GM18909 (cell line): ENCODE measurements around the gene HYAL2.

Source experiments
- ATAC-seq: cut with Tn5 transposase; IDR thresholded peaks from one replicate; pipeline ENCODE4 v1.9.1; 2021; ENCODE audit warnings: mild to moderate bottlenecking; ENCODE audit not compliant: unreplicated experiment, poor library complexity

HYAL2 gene

DNA sequence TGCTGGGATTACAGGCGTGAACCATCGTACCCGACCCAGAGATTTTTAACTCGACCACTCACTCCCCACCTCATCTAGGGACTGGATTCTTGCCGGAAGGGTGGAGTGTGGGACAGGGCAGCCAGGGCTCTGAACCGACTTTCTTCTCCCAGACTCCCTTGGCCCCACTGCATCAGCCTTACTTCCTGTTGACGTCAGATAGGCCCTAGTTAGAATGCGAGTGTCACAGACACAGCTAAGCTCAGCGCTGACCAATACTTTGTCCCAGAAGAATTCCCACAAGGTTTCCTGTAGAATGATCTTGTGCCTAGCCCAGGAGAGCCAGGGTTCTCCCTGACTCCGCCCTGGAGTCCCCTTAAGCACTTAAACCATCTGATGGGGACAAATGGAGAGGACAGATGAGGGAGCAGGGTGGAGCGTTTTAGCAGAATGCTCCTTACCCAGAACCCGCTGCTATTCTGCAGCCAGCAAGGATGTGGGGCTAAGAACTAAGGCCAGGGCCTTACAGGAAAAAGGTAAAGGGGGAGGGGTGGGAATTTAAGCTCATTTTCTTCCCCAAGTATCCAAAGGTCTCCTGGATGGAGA, 11.3 kb upstream of the HYAL2 start:
- no peak for ATAC-seq

DNA sequence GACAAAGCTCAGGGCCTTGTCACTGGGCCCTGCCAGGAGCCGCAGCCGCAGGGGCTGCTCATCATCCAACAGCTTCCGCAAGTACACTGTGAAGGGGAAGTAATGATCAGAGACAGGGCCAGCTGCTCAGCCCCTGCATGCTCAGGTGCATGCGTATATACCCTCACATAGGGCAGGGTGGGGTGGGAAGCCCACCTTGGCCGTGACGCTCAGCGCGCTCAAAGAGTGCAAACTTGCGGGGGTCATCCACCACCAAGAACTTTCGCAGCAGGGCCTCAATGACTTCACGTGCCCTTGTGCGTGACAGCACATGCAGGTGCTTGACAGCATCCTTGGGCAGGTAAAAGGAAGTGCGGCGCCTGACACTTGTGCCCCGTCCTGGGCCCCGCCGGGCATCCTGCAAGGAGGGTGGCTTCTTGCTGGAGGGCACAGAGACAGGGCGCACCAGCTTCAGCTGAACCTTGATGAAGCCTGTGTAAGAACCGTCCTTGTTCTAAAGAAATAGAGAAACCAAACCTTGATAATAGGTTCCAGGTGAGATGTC, 8.9 kb upstream of the HYAL2 start:
- no peak for ATAC-seq

DNA sequence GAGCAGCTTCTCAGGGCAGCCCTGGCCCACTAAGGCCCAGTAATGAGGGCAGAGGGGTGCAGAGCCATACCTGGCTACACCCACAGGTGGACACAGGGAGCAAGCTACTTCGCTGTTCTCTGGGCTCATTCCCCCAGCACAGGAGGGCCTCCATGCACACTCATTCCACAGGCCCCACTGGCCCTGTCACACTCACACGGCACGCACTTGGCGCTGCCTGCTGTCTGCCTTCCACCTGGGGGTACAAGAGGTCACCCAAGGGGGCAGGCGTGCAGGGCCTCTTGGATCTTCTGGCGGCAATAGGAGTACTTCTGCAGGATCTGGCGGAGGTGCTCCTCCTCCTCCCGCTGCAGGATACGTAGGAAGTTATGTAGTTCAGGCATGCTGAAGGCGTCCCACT, 7.8 kb upstream of the HYAL2 start:
- ATAC-seq: no peak

DNA sequence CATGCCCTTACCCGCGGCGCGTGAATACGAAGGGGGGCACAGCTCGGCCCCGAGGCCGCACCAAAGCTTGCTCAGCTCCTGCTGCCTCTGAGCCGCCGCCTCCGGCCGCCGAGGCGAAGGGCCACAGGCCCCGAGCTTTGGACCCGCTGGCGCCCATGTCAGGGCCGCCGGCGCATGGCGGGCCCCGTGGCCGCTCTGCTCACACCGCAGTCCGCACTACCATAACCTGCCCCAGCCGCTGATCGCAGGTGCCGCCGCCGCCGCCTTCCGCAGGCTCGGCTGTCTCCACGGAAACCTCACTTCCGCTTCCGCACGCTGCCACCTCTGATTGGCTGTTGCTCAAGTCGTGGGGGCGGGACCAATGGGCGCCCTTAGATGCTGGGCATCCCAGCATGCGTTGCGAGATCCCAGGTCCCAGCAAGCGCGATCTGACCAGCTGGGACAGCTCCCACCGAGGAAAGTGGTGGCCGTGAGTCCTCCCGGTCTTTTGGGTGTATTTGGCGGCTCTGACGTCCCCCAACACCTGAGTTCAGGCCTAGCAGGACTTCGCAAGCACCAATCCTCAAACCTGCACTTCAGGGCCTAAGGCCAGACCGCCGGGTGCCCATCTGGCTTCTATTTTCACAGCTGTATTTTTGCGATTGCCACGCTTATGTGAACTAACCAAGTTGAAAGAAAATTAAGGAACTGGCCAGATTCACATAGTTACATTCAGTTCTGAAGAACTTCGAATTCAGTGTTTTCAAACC, 5.6 kb upstream of the HYAL2 start, which contains the start of gene TUSC2:
TUSC2 (minus strand) TSS at position 281 of the 749 bp plus-strand sequence; CDS start at position 157, 124 bp downstream.
- peak; percentile 85 for ATAC-seq

DNA sequence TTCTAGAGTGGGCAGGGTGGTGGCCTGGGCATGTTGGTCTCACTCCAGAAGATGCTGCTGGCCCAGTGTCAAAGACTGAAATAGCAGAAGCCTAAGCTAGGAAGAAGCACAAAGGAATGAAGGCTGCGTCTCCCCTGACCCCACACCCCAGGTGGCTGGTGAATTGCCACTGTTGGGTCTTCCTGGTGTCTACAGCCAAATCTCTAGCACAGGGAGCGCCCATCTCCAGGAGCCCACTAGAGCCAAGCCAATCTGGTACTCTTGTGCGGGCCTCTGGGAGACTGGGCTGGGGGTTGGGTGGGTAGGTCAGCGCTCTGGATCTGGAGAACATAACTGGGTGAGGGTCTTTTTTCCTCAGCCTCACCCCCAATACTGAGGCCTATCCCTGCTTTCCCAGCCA, 4.6 kb upstream of the HYAL2 start:
- no peak for ATAC-seq

DNA sequence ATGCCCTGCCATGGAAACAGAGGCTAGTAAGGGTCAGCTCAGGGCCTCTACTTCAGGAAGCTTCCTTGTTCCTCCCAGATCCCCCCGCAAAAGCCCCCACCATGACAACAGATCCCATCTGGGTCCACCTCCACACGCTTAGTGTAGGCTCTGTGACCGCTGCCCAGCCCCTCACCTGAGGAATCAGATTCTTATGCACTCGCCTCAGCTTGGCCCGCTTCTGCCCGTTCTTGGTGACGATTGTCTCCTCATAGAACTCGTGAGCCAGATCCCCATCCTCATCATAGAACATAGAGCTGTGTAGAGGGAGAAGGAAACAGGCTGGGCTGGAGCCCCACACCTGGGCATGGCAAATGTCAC, 3.6 kb upstream of the HYAL2 start:
- ATAC-seq: no peak

DNA sequence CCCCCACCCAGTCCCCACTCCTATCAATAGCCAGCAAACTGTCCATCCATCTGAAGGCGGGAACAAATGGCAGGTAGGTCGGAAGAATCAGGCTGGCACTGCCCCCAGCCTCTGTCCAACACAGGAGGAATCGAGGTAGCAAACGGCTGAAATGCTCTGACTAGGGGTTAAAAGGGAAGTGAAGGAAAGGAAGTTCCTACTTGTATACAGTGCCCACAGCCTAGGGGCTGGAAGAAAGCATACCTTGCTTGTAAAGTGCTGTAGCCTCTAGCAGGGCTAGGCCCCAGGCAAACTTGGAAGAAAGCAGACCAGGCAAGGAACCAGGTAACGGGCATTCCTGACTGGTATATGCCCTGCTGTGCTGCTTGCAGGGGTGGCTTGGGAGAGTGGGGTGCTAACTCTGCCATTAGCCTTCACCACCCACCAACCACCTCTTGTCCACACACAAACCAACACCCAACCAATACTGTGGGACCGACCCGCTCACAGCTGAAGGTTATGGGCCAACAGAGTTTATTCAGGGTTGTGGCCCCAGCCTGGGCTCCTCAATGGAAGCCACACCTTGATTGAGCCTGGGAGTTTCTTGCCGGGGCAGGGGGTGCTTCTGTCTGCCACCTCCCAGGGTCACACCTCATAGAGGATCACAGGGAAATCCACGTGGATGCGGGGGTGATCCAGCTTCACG, 3.1 kb upstream of the HYAL2 start:
- no peak for ATAC-seq

DNA sequence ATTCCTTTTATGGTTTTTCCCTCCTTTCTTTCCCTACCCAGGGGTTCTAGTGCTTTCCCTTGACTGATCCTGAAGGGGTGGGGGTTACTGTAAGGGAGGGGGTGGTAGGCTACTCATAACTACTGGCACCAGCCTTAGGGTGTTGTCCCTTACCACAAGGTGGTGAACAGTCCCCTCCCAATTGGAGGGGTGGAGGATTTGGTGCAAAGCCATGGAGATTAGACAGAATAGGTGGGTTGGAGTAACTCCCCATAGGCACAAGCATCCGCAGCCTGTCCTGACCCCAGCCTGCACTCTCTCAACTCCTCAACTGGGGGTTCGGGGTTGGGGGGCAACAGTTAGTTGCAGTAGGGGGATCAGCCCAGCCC, 2.6 kb upstream of the HYAL2 start:
- ATAC-seq: no peak

DNA sequence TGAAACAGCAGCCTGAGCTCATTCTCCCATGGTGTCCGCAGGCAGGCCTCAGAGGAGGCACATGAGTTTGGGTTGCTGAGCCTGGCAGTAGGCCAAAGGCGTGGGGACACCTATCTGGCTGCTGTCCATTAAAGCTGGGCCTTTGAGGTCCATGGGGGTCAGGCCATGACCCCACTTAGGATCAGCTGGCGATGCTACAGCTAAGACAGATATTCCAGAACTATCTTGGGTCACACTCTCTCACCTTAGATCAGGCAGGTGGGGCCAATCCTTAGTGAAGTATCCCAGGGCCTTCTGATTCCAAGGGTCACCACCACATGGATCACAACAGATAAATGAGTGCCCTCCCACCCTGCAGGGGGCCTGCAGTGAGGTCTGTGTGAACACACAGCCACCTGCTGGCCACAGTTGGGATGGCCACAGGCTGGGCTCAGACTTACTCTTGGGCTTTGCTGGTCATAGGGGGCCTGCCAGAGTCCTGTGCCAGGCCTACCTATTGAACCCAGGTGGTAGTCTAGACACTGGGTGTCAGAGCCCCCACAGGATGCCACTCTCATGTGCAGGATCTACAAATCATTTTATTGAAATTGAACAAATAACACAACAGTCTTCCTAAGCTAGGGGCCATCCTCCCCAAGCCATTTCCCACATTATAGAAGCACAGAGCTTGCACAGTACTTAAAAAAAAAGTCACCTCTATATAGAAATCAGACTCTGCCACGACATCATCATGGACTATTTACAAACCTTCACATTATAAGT, 2.0 kb upstream of the HYAL2 start:
- no peak for ATAC-seq

DNA sequence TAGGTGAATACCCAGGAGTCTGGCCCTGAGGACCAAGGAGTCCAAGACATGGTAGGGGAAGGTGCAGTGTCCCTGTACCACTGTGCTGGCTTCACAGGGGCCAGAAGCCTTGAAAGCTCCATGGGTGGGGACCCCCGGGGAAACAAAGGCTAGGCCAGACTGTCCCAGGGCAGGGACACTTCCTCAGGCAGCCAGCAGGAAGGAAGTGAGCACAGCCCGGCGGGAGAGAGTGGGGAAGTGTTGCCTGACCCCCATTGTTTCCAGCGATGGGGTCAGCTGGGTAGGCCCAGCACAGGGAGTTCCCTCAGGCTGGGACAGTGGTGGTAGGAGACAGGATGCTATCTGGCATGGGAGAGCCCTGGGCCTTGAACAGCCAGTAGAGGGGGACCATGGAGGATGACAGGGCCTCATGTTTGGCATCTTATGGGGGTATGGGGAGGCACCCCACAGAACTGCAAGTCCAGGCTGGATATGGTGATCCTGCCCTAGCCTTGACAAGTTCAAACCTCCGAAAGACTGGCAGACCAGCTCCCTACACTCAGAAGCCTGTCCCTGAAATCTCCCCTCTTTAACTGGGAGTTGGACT, 1.2 kb upstream of the HYAL2 start:
- ATAC-seq: no peak

DNA sequence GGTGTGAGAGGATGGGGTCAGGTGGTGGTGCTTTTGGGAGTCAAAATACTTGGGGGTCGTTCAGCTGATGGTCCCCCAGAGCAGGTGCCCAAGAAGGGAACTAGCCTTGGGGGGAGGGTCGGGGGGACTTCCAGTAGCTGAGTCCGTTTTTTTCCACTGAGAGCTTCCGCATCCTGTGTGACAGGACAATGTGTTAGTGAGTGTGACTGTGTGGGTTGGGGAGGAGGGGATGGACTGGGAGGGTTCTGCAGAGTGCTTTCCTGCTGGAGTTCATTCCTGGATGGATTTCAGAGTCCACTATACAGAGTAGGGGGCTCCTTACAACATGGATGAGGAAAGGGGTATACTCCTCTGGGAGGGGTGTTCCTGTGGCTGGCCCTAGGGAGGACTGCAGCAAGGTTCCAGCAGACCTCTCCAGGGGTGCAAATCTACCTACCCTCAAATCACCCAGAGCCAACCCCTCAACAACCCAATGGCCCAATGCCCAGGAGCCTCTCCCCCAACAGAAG, 601 bp upstream of the HYAL2 start:
- ATAC-seq: no peak

DNA sequence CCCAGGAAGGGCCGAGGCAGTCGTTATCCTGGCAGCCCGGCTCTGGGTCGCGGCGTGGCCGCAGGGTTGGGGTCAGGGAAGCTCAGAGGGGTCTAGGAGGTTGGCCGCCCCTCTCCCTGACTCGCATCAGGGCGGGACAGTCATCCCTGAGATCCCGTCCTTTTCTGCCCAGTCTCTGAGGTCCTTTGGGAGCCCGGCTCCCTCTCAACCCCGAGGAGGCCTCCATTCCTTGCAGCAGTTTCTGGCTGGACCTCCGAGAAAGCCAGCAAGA, 495 bp downstream of the HYAL2 start:
- no peak for ATAC-seq

DNA sequence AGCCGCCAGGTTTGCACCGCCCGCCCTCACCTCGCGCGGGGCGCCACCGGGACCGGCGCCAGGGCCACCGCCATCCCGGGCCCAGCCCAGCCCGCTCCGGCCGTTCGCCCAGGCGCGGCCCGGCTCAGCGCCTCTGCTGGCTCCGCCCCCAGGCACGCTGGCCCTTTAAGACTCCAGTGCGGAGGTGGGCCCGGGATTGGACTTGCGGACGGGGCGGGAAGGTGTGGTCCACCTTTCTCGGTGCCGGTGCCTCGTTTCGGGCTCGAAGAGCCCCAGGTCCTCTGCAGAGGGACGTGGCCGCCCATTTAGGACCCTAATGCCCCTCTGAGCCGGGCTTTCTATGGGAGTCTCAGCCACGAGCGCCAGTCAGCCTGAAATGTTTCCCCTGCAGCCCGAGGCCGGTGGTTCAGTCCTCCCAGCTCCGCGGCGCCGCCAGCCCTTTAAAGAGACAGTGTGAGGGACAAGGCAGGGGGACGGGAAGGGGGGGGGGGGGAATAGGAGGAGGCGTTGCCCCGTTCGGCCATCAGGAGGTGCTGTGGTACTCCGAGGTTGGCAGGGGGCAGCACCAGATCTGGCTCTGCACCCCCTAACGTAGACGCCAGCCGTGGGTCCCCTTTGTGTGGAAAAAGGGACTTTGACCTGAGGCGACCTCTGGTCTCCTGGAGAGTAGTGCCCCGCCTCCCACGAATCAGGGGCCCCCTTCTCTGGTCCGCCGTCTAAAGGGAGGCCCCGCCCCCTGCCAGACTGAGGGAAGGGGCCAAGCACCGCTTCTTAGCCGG, 1.0 kb downstream of the HYAL2 start:
- ATAC-seq: peak; percentile 79

DNA sequence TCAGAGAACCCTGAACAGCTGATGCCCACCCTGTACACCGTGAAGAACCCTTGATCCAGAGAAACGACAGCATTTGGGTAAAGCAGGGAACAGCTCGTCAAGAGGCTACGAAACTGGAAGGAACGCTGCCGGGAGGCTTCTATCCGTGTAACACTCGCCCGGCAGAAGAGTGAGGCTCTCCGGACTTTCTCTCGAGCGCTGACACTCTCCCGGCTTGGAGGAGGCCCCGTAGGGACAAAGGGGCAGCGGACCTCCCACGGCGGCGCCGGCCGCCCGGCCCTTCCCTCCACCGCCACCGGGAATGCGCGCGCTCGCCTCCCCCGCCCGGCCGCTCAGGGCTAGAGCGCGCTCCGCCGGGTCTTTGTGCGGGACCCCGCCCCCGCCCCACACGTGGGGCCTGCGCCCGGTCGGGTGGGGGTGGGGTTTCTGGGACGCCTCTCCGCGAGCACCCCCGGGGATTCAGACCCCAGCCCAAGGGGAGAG, 1.7 kb downstream of the HYAL2 start:
- peak; percentile 52 for ATAC-seq

DNA sequence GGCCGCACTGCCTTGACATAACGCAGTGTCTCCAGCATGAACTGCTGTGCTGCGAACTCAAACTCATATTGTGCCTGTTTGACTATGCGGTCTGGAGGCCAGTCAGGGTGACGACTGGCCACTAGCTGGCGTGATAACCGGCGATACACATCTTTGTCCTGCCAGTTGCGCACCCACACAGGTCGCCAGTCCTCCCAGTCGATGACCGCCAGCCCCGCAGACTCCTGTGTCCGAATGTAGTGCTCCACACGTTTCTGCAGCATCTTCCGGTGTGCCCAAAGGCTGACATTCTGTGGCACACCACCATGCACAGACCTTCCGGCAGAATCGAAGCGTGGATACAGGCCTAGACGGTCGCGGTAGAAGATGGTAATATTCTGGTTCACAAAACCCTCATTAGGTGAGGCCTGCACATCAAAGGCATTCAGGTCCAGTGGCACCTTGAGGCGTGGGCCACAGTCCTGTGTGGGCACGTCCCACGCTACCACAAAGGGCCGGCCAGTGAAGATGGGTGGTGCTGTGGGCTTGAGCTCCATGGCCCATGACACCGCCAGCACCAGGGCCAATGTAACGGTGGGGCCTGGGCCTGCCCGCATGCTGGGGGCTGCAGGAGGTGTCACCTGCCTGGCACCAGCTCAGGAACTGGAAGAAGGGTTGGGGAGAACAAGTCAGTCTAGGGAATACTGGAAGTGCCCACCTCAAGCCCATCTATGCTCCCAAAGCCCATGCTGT, 2.5 kb downstream of the HYAL2 start:
- no peak for ATAC-seq

DNA sequence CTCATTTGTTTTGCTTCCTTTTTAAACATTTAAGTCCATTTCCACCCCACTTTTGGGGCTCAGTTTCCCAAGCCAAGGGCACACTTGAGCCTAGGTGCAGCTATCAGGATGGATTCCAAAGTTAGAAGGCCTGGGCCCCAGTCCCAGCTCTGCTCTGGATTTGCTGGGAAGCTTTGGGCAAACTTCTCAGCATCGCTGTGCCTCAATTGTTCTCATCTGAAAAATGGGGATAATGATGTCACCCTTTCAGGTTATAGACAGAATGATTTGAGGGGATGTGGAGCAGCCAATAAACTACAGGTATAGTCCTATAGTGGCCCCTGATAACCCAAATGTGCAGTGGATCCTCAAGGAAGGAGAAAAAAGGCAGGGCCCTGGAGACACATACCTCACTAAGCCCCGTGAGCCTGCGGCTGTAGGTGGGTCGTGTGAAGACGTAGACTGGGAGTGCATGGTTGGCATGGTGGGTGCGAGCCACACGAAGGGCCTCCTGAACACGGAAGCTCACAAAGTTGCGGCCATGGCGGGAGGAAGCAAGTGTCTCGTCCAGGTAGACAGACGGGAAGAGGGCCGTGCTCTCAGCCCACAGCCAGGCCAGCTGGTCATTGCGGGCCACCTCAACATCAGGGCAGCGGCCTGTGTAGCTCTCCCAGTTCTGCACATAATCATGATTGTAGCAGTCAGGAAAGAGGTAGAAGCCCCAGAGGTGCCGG, 3.2 kb downstream of the HYAL2 start:
- no peak for ATAC-seq

DNA sequence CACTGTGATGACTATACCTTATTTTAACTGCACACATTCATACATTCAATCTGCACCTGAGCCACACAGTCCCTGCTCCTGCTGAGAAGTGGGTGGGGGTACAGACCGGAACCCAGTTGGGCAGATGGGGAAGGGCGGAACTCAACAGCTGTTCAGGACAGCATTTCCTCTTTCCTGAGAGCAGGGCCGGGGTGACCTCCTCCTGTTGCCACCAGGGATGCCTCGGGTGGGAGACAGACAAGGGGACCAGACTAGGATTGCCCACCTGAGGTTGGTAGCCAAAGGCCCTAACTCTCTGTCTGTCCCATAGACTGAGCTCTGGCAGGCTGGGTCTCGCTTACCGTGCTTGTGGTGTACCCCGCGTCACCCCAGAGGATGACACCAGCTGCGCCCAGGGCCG, 3.9 kb downstream of the HYAL2 start:
- no peak for ATAC-seq

DNA sequence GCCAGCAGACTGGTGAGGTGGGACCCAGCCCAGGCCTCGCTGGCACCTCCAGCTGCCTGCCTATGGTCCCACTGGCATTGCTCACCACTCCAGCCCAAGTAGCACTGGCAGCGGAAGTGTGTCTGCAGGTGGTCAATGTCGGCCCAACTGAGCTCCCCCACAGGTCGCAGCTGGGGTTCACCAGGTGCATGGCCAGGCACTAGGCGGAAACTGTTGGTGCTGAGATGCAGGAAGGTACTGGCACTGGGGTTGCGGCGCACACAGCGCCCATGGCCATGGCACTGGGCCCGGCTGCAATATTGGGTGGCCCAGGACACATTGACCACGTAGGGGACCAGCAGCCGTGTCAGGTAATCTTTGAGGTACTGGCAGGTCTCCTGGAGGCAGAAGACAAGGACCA, 4.4 kb downstream of the HYAL2 start:
- ATAC-seq: no peak
